DND-41 (cell line): ENCODE data around the gene LIMK2.
A peak's percentile ranks its signal among the peaks of the same experiment; 100 is the strongest.
"Not testable (repeated sequence)": the region's sequence is repeated elsewhere in the genome, so short reads cannot be mapped to it uniquely, and the experiment has no call there.

Source experiments
- ATAC-seq: fragments of 200-7000 bp; cut with Tn5 transposase; 3 replicates; pipeline ENCODE4 v1.9.1; 2021; ENCODE audit warnings: low read depth; ENCODE audit not compliant: insufficient read depth
- DNase-seq: peaks from one replicate; pipeline ENCODE4 v3.0.0-alpha.2; 2020
- H2AFZ ChIP-seq: 2 replicates; pipeline ENCODE4 v1.6.0; 2012; ENCODE audit warnings: low read depth, low read length
- H3K27ac ChIP-seq: 2 replicates; pipeline ENCODE4 v1.5.1; 2012; ENCODE audit warnings: low read length, inconsistent platforms
- H3K27me3 ChIP-seq: fragments of 200-600 bp; sonication (generic); 2 replicates; pipeline ENCODE4 v1.6.0; 2012; ENCODE audit warnings: low read length, mild to moderate bottlenecking, inconsistent platforms; ENCODE audit not compliant: insufficient read depth, poor library complexity
- H3K36me3 ChIP-seq: 2 replicates; pipeline ENCODE4 v1.5.1; 2012; ENCODE audit warnings: low read length, inconsistent platforms; ENCODE audit not compliant: insufficient read depth
- H3K4me1 ChIP-seq: 2 replicates; pipeline ENCODE4 v1.5.1; 2012; ENCODE audit warnings: mild to moderate bottlenecking, low read length; ENCODE audit not compliant: insufficient read depth
- H3K4me2 ChIP-seq: 2 replicates; pipeline ENCODE4 v1.6.0; 2012; ENCODE audit warnings: mild to moderate bottlenecking, moderate library complexity, low read length, inconsistent platforms; ENCODE audit not compliant: insufficient read depth
- H3K4me3 ChIP-seq, 2 experiments: fragments of 200-600 bp in 1 of 2; shearing (Covaris generic) in 1 of 2; 2 replicates each; pipeline ENCODE4 v1.5.1; 2012 to 2016; ENCODE audit warnings: inconsistent platforms in 2 of 2, low read length in 2 of 2, mild to moderate bottlenecking in 2 of 2, low read depth in 1 of 2, moderate library complexity in 1 of 2
- H3K79me2 ChIP-seq: 2 replicates; pipeline ENCODE4 v1.6.0; 2012; ENCODE audit warnings: low read length, inconsistent platforms; ENCODE audit not compliant: insufficient read depth
- H3K9ac ChIP-seq: 2 replicates; pipeline ENCODE4 v1.6.0; 2012; ENCODE audit warnings: low read depth, mild to moderate bottlenecking, inconsistent platforms, low read length, moderate library complexity
- H3K9me3 ChIP-seq: 2 replicates; pipeline ENCODE4 v1.5.1; 2012; ENCODE audit warnings: low read length, moderate library complexity, mild to moderate bottlenecking, inconsistent platforms; ENCODE audit not compliant: insufficient read depth, severe bottlenecking
- H4K20me1 ChIP-seq: 2 replicates; pipeline ENCODE4 v1.6.0; 2012; ENCODE audit warnings: low read length; ENCODE audit not compliant: insufficient read depth
- CTCF ChIP-seq: IDR thresholded peaks from 2 replicates; pipeline ENCODE4 v1.5.1; 2012; ENCODE audit warnings: borderline replicate concordance, low read length, moderate library complexity, mild to moderate bottlenecking; ENCODE audit not compliant: poor library complexity, severe bottlenecking; ENCODE audit errors: extremely low read depth
- EZH2 ChIP-seq: IDR thresholded peaks from 3 replicates; pipeline ENCODE4 v1.6.1; 2012; ENCODE audit warnings: borderline replicate concordance, low read depth, mild to moderate bottlenecking, moderate library complexity, low read length, inconsistent platforms; ENCODE audit not compliant: severe bottlenecking

The LIMK2 gene

GRCh38 chr22:31308181-31308580 lies 96.1 kb downstream of the LIMK2 start:
- no peaks in the 10 kb centered on the region for H3K27me3 ChIP-seq

GRCh38 chr22:31313366-31314147 lies 101.5 kb downstream of the LIMK2 start:
- H2AFZ ChIP-seq, result peak overlapping the region; percentile 43
- peak; percentile 79 for ATAC-seq

More at GRCh38 chr22:31308181-31308580, 96.1 kb downstream of the LIMK2 start:
- H4K20me1 ChIP-seq, result no peaks in the 10 kb centered on the region
- no peaks in the 10 kb centered on the region for H3K9me3 ChIP-seq
- no peak for DNase-seq
- no peak overlapping the region for H3K4me3 ChIP-seq
- no peak overlapping the region for H2AFZ ChIP-seq
- no peak overlapping the region for H3K9ac ChIP-seq
- no peak overlapping the region for H3K27ac ChIP-seq
- TF ChIP-seq EZH2 (no peak), CTCF (no peak)
- no peak overlapping the region for H3K4me2 ChIP-seq
- no peaks in the 10 kb centered on the region for H3K79me2 ChIP-seq
- no peaks in the 10 kb centered on the region for H3K4me1 ChIP-seq
- no peak for ATAC-seq
- no peaks in the 10 kb centered on the region for H3K36me3 ChIP-seq

GRCh38 chr22:31314220-31314619 lies 102.1 kb downstream of the LIMK2 start:
- H2AFZ ChIP-seq, ATAC-seq, H3K9ac ChIP-seq, H4K20me1 ChIP-seq, H3K4me3 ChIP-seq, H3K27me3 ChIP-seq, H3K4me2 ChIP-seq, H3K4me1 ChIP-seq, H3K79me2 ChIP-seq, H3K9me3 ChIP-seq, H3K27ac ChIP-seq, H3K36me3 ChIP-seq, DNase-seq: not testable (repeated sequence)

More at GRCh38 chr22:31313366-31314147, 101.5 kb downstream of the LIMK2 start:
- TF ChIP-seq EZH2 (no peak), CTCF (peak; percentile 89)
- H3K4me2 ChIP-seq, result no peak overlapping the region
- H3K79me2 ChIP-seq, result no peaks in the 10 kb centered on the region
- no peaks in the 10 kb centered on the region for H3K4me1 ChIP-seq
- no peak overlapping the region for H3K9ac ChIP-seq
- H4K20me1 ChIP-seq, result no peaks in the 10 kb centered on the region
- no peak overlapping the region for H3K27ac ChIP-seq
- DNase-seq, result peak; percentile 63
- no peaks in the 10 kb centered on the region for H3K27me3 ChIP-seq
- no peak overlapping the region for H3K4me3 ChIP-seq
- no peaks in the 10 kb centered on the region for H3K9me3 ChIP-seq
- no peaks in the 10 kb centered on the region for H3K36me3 ChIP-seq

GRCh38 chr22:31321421-31321820 lies 109.3 kb downstream of the LIMK2 start:
- Histone ChIP-seq H3K27ac (no peak overlapping the region), H3K79me2 (no peaks in the 10 kb centered on the region), H3K9ac (no peak overlapping the region), H4K20me1 (peaks cover 4% of the 10 kb centered on the region; the same call in 1 of the 2 replicates), H3K4me2 (no peak overlapping the region), H3K36me3 (peaks cover 30% of the 10 kb centered on the region), H3K4me1 (no peaks in the 10 kb centered on the region), H3K9me3 (no peaks in the 10 kb centered on the region), H2AFZ (no peak overlapping the region), H3K4me3 (no peak overlapping the region), H3K27me3 (no peaks in the 10 kb centered on the region)
- TF ChIP-seq EZH2 (no peak), CTCF (no peak)
- no peak for ATAC-seq
- no peak for DNase-seq
